ENCODE data around the gene FAM53A.

DNA sequence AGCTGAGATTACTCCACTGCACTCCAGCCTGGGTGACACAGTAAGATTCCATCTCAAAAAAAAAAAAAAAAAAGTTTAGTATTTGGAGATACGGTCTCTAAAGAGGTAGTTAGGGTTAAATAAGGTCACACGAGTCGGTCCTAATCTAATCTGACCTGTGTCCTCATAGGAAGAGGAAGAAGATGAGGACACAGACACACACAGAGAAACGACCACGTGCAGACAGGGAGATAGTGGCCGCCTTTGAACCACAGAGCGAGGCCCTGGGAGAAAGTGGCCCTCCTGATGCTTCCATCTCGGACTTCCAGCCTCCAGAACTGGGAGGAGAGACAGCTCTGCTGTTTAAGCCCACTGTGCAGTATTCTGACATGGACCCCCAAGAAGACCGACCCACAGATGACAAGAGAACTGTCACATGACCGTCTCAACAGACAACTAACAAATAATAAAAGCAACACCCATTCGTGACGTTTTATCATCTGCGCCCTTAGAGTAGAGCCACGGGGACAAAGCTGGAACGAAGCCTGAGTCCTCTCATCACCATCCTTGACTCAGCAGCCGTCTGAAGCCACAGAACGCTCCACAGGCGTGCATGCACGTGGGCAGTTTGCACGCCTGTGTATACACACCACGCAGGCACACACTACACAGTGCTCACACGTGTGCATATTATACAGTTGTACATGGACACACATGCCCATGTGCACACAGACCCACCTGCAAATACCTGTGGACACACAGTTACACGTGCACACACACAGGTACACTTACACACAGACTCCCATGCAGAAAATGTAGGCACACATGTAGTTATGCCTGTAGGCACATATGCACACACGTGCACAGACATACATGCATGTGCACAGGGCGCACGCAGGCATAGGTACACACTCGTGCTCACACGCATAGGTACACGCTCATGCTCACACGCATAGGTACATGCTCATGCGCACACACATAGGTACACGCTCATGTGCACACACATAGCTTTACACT lies 51.7 kb downstream of the FAM53A start:
- no peak for TF ChIP-seq GATA2 (IDR thresholded peaks at IDR 0.05; ENCODE audit: low read depth, low read length)
- TF ChIP-seq GATA3 (IDR thresholded peaks at IDR 0.05; ENCODE audit: low read depth, low read length): no peak
